Loucy (cell line): ENCODE measurements around the gene SST.

Experiments
- H2AFZ ChIP-seq: fragments of 200-600 bp; sonication (generic); 2 replicates; pipeline ENCODE4 v1.6.0; 2016; ENCODE audit warnings: antibody characterized with exemption, mild to moderate bottlenecking, low read length, moderate library complexity
- H3F3A ChIP-seq: fragments of 200-600 bp; 2 replicates; pipeline ENCODE4 v1.6.0; 2016; ENCODE audit warnings: antibody characterized with exemption, low read depth, mild to moderate bottlenecking
- H3K27me3 ChIP-seq: fragments of 200-600 bp; sonication (generic); 2 replicates; pipeline ENCODE4 v1.6.1; 2014; ENCODE audit warnings: low read length, mild to moderate bottlenecking; ENCODE audit not compliant: insufficient read depth, poor library complexity, severe bottlenecking
- H3K36me3 ChIP-seq: fragments of 200-600 bp; sonication (generic); 2 replicates; pipeline ENCODE4 v1.6.1; 2016; ENCODE audit warnings: low read length; ENCODE audit not compliant: insufficient read depth
- H3K4me1 ChIP-seq: fragments of 200-600 bp; sonication (generic); 2 replicates; pipeline ENCODE4 v1.5.1; 2014; ENCODE audit warnings: low read length, mild to moderate bottlenecking; ENCODE audit not compliant: insufficient read depth, poor library complexity, severe bottlenecking
- H3K4me2 ChIP-seq: fragments of 200-600 bp; sonication (generic); 2 replicates; pipeline ENCODE4 v1.6.0; 2014; ENCODE audit warnings: antibody characterized with exemption, low read length, low read depth, mild to moderate bottlenecking; ENCODE audit not compliant: poor library complexity, severe bottlenecking
- H3K4me3 ChIP-seq: fragments of 200-600 bp; sonication (generic); 2 replicates; pipeline ENCODE4 v1.5.1; 2014; ENCODE audit warnings: low read length, mild to moderate bottlenecking, mixed read lengths; ENCODE audit not compliant: poor library complexity, severe bottlenecking
- H3K79me2 ChIP-seq: fragments of 200-600 bp; sonication (generic); 2 replicates; pipeline ENCODE4 v1.6.1; 2014; ENCODE audit warnings: low read length; ENCODE audit not compliant: insufficient read depth
- H3K9ac ChIP-seq: fragments of 200-600 bp; sonication (generic); 2 replicates; pipeline ENCODE4 v1.6.0; 2014; ENCODE audit warnings: mild to moderate bottlenecking, low read depth, low read length, moderate library complexity; ENCODE audit not compliant: poor library complexity, severe bottlenecking
- H3K9me2 ChIP-seq: fragments of 200-600 bp; sonication (generic); replicated peaks from 2 replicates; pipeline ENCODE4 v1.6.1; 2016; ENCODE audit warnings: low read depth, low read length, mixed read lengths
- H3K9me3 ChIP-seq: fragments of 200-600 bp; sonication (generic); 2 replicates; pipeline ENCODE4 v1.6.1; 2014; ENCODE audit warnings: mild to moderate bottlenecking, antibody characterized with exemption, low read length, low read depth; ENCODE audit not compliant: insufficient read depth
- H4K20me1 ChIP-seq: fragments of 200-600 bp; sonication (generic); 2 replicates; pipeline ENCODE4 v1.6.0; 2014; ENCODE audit warnings: antibody characterized with exemption, low read length, mild to moderate bottlenecking; ENCODE audit not compliant: insufficient read depth, poor library complexity, severe bottlenecking
- EZH2phosphoT487 ChIP-seq: fragments of 200-600 bp; IDR thresholded peaks from 2 replicates; pipeline ENCODE4 v1.6.1; 2018; ENCODE audit warnings: antibody characterized with exemption, mild to moderate bottlenecking, moderate library complexity, borderline replicate concordance
- TF ChIP-seq, protein P1 (sequence below): fragments of 200-600 bp; sonication (generic); conservative IDR thresholded peaks from 2 replicates; pipeline ENCODE4 v1.5.1; 2014; ENCODE audit warnings: mild to moderate bottlenecking, antibody characterized with exemption, low read length

Gene SST

DNA sequence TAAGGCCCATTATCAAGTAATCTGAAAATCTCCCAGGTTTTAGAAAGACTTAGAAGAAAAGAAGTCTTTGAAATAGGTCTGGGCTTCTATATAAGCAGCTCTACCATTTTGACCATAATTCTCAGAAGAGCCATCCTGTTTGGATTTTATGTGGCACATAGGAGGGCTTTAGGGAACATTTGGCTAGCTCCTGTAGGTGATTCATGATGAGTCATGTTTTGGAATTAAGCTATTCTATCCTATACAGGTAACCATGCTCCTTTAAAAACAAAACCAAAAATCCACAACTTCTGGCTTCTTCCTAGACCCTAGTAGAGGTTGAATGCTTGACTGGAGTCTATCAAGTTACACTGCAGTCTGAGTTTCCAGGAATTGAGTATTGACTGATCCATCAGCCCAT lies 8.9 kb downstream of the SST start:
- Histone ChIP-seq H3K36me3 (no peaks in the 10 kb centered on the region), H3K9ac (no peak overlapping the region), H3K4me1 (no peaks in the 10 kb centered on the region), H3K4me3 (no peak overlapping the region), H3K4me2 (no peak overlapping the region), H3K27me3 (peaks cover 7% of the 10 kb centered on the region), H3K9me3 (no peaks in the 10 kb centered on the region), H3K79me2 (no peaks in the 10 kb centered on the region), H2AFZ (no peak overlapping the region), H3K9me2 (no peaks in the 10 kb centered on the region), H3F3A (no peaks in the 10 kb centered on the region), H4K20me1 (no peaks in the 10 kb centered on the region)
- TF ChIP-seq, protein P1, sequence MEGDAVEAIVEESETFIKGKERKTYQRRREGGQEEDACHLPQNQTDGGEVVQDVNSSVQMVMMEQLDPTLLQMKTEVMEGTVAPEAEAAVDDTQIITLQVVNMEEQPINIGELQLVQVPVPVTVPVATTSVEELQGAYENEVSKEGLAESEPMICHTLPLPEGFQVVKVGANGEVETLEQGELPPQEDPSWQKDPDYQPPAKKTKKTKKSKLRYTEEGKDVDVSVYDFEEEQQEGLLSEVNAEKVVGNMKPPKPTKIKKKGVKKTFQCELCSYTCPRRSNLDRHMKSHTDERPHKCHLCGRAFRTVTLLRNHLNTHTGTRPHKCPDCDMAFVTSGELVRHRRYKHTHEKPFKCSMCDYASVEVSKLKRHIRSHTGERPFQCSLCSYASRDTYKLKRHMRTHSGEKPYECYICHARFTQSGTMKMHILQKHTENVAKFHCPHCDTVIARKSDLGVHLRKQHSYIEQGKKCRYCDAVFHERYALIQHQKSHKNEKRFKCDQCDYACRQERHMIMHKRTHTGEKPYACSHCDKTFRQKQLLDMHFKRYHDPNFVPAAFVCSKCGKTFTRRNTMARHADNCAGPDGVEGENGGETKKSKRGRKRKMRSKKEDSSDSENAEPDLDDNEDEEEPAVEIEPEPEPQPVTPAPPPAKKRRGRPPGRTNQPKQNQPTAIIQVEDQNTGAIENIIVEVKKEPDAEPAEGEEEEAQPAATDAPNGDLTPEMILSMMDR: no peak
- no peak for TF ChIP-seq EZH2phosphoT487

DNA sequence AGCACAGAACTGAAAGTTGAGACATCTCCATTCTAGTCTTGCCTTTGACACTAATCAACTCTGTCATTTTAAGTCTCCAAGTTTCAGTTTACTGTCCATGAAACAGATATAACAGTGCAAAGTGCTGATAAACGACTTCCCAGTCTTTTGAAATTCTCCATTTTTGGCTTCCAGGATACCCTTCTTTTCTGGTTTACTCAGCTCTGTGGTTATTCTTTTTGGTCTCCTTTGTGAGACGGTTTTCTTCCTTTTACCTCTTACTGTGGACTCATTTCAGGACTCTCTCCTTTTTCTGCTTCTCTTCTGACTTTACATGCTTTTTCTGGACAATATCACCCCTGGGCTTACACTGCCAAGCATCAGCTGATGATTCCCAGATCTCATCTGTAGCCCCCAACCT lies 18.9 kb downstream of the SST start:
- Histone ChIP-seq H3K9me2 (no peaks in the 10 kb centered on the region), H3K79me2 (no peaks in the 10 kb centered on the region), H3K9ac (no peak overlapping the region), H4K20me1 (no peaks in the 10 kb centered on the region), H3K9me3 (no peaks in the 10 kb centered on the region), H3K36me3 (no peaks in the 10 kb centered on the region), H3F3A (no peaks in the 10 kb centered on the region), H3K4me1 (no peaks in the 10 kb centered on the region), H3K4me3 (no peak overlapping the region), H3K4me2 (no peak overlapping the region), H2AFZ (no peak overlapping the region), H3K27me3 (no peaks in the 10 kb centered on the region)
- TF ChIP-seq EZH2phosphoT487: no peak
- TF ChIP-seq, protein P1: no peak

DNA sequence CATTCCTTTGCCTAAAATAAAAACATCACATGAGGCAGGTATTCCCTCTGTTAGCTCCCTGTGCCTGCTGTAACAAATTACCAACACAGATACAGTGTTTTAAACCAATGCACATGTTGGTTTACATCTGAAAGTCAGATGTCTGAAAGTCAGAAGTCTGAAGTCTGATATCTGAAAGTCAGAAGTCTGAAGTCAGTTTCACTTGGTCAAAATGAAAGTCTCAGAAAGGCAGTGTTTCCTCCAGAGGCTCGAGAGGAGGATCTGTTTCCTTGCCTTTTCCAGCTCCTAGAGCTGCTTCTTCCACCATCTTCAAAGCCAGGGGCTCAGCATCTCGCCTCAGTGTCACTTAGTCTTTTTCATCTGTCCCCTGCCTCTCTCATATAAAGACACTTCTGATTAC lies 22.0 kb downstream of the SST start:
- no peaks in the 10 kb centered on the region for H3F3A ChIP-seq
- H3K4me1 ChIP-seq: no peaks in the 10 kb centered on the region
- no peaks in the 10 kb centered on the region for H3K36me3 ChIP-seq
- H3K9me2 ChIP-seq: no peaks in the 10 kb centered on the region
- no peaks in the 10 kb centered on the region for H3K79me2 ChIP-seq
- H3K9ac ChIP-seq: no peak overlapping the region
- no peak overlapping the region for H2AFZ ChIP-seq
- no peak overlapping the region for H3K4me3 ChIP-seq
- H4K20me1 ChIP-seq: no peaks in the 10 kb centered on the region
- no peaks in the 10 kb centered on the region for H3K9me3 ChIP-seq
- no peak overlapping the region for H3K4me2 ChIP-seq
- TF ChIP-seq, protein P1: no peak
- no peak for TF ChIP-seq EZH2phosphoT487
- no peaks in the 10 kb centered on the region for H3K27me3 ChIP-seq
